K562 (cell line): ENCODE data around the gene NRAP.

Experiments used
- CC2D1A ChIP-seq: fragments of 450-650 bp; IDR thresholded peaks from 2 replicates; pipeline ENCODE4 v1.6.1; 2017; ENCODE audit warnings: mild to moderate bottlenecking
- FOXP1 ChIP-seq: sonication (generic); formaldehyde crosslinking; IDR thresholded peaks from 2 replicates; pipeline ENCODE4 v1.8.0; 2022; ENCODE audit warnings: mild to moderate bottlenecking, missing genetic modification reagents
- SMAD4 ChIP-seq: fragments of 250-450 bp; sonication (Bioruptor Pico); conservative IDR thresholded peaks from 2 replicates; pipeline ENCODE4 v1.8.0; 2021; ENCODE audit warnings: inconsistent platforms, mild to moderate bottlenecking, moderate library complexity
- STAG1 ChIP-seq: sonication (generic); formaldehyde crosslinking; IDR thresholded peaks from 2 replicates; pipeline ENCODE4 v1.5.0; 2020; ENCODE audit warnings: missing genetic modification reagents, borderline replicate concordance
- ZEB2 ChIP-seq: fragments of 450-650 bp; IDR thresholded peaks from 2 replicates; pipeline ENCODE4 v1.6.1; 2016
- ZNF324 ChIP-seq: fragments of 250-450 bp; sonication (Bioruptor Pico); IDR thresholded peaks from 2 replicates; pipeline ENCODE4 v1.4.0; 2020; ENCODE audit warnings: mild to moderate bottlenecking
- ZNF436 ChIP-seq: fragments of 250-450, 450-650 bp; sonication (Bioruptor Pico); formaldehyde crosslinking; IDR thresholded peaks from 2 replicates; pipeline ENCODE4 v1.7.0; 2020; ENCODE audit warnings: mild to moderate bottlenecking
- ZSCAN29 ChIP-seq: fragments of 450-650 bp; IDR thresholded peaks from 2 replicates; pipeline ENCODE4 v1.6.1; 2017
- TF ChIP-seq, protein P1 (sequence below), 3 experiments: IDR thresholded peaks in 2 of 3; conservative IDR thresholded peaks in 1 of 3; 2 replicates each; pipeline ENCODE4 v1.5.1; 2011 to 2012; ENCODE audit warnings: low read length in 3 of 3, mild to moderate bottlenecking in 3 of 3, control low read depth in 2 of 3, improper control_type of control experiment in 1 of 3, inconsistent platforms in 1 of 3, low read depth in 1 of 3, mixed read lengths in 1 of 3, moderate library complexity in 1 of 3; ENCODE audit not compliant: insufficient read depth in 2 of 3

DNA sequence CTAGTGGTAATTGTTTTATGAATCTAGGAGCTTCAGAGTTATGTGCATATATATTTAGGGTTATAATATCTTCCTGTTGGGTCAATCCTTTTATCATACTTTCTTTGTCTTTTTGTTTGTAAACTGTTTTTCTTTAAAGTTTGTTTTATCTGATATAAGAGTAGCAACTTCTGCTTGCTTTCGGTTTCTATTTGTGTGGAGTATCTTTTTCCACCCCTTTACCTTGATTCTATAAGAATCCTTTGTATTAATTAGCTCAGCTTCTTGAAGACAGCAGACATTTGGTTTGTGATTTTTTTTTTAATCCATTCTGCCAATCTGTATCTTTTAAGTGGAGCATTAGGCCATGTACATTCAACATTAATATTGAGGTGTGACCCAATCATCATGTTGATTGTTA lies 25.2 kb upstream of the NRAP start:
- TF ChIP-seq ZNF436 (CRISPR knock-in tag): no peak
- TF ChIP-seq ZSCAN29: no peak
- TF ChIP-seq, protein P1, sequence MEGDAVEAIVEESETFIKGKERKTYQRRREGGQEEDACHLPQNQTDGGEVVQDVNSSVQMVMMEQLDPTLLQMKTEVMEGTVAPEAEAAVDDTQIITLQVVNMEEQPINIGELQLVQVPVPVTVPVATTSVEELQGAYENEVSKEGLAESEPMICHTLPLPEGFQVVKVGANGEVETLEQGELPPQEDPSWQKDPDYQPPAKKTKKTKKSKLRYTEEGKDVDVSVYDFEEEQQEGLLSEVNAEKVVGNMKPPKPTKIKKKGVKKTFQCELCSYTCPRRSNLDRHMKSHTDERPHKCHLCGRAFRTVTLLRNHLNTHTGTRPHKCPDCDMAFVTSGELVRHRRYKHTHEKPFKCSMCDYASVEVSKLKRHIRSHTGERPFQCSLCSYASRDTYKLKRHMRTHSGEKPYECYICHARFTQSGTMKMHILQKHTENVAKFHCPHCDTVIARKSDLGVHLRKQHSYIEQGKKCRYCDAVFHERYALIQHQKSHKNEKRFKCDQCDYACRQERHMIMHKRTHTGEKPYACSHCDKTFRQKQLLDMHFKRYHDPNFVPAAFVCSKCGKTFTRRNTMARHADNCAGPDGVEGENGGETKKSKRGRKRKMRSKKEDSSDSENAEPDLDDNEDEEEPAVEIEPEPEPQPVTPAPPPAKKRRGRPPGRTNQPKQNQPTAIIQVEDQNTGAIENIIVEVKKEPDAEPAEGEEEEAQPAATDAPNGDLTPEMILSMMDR (IDR thresholded peaks at IDR 0.05 in 2 of 3, conservative IDR thresholded peaks at IDR 0.05 in 1 of 3; ENCODE audit: insufficient read depth in 2 of 3, low read depth in 1 of 3, low read length in 3 of 3): no peak
- no peak for TF ChIP-seq CC2D1A
- no peak for TF ChIP-seq SMAD4 (CRISPR knock-in tag)
- TF ChIP-seq STAG1: no peak
- no peak for TF ChIP-seq FOXP1 (CRISPR knock-in tag)
- TF ChIP-seq ZNF324: no peak
- TF ChIP-seq ZEB2: no peak
